Thoracic aorta (tissue), 2 donors: Measurements from ENCODE around the gene FBLN2. TPM values are rescaled to one million over a fixed set of nuclear protein-coding genes. Genes with fewer than 3 reads are reported as not detected.

Experiments used
- ATAC-seq: fragments of 150-250 bp; one replicate; pipeline ENCODE4 v1.8.0; 2017; ENCODE audit warnings: low read depth; ENCODE audit not compliant: insufficient number of reproducible peaks, low FRiP score
- DNase-seq: peaks from one replicate; pipeline ENCODE4 v3.0.0-alpha.2; 2020; ENCODE audit warnings: low spot score
- H3K27ac ChIP-seq, 2 donors: fragments of 200-600 bp; sonication (generic); 1 replicate in 1 of 2; 2 replicates in 1 of 2; pipeline ENCODE4 v1.5.1; 2016; ENCODE audit warnings: mild to moderate bottlenecking in 2 of 2, moderate library complexity in 2 of 2
- H3K27me3 ChIP-seq: fragments of 200-600 bp; sonication (generic); replicated peaks from 2 replicates; pipeline ENCODE4 v1.6.0; 2016; ENCODE audit warnings: mild to moderate bottlenecking; ENCODE audit not compliant: insufficient read depth
- H3K36me3 ChIP-seq: fragments of 200-600 bp; sonication (generic); one replicate; pipeline ENCODE4 v1.5.1; 2016
- H3K4me1 ChIP-seq, 2 donors: fragments of 200-600 bp; sonication (generic); 1 replicate in 1 of 2; 2 replicates in 1 of 2; pipeline versions ENCODE4 v1.5.1 to v1.6.0; 2016; ENCODE audit warnings: low read depth in 2 of 2, mild to moderate bottlenecking in 1 of 2; ENCODE audit not compliant: control insufficient read depth in 1 of 2
- H3K4me3 ChIP-seq: fragments of 200-600 bp; sonication (generic); 2 replicates; pipeline ENCODE4 v1.5.1; 2016; ENCODE audit warnings: mild to moderate bottlenecking
- H3K9me3 ChIP-seq: fragments of 200-600 bp; sonication (generic); 2 replicates; pipeline ENCODE4 v1.5.1; 2016
- CTCF ChIP-seq: fragments of 200-600 bp; sonication (generic); IDR thresholded peaks from one replicate; pipeline ENCODE4 v1.5.1; 2019; ENCODE audit warnings: antibody characterized with exemption
- total RNA-seq, 2 donors: library from RNA; depleted of rRNA; stranded (reverse); fragments of >200 nt; gene quantifications; one replicate each; pipeline versions ENCODE4 v1.1.0 to v1.2.3, GENCODE V29; 2016

Gene FBLN2
- total RNA-seq, 2 donors from 2014 or later = 233 to 328 TPM

GRCh38 chr3:13501958-13502790 is 46.8 kb upstream of the FBLN2 start:
- DNase-seq = no peak
- Histone ChIP-seq H3K4me3 (no peak overlapping the region), H3K27ac (no peak overlapping the region), H3K9me3 (no peaks in the 10 kb centered on the region), H3K36me3 (peaks cover 12% of the 10 kb centered on the region), H3K27me3 (no peaks in the 10 kb centered on the region), H3K4me1 (no peaks in the 10 kb centered on the region)
- TF ChIP-seq CTCF = no peak
- ATAC-seq = no peak

GRCh38 chr3:13502791-13503060 is 46.2 kb upstream of the FBLN2 start:
- TF ChIP-seq CTCF = no peak
- ATAC-seq (no peak), DNase-seq (no peak)
- no peaks in the 10 kb centered on the region for H3K4me1 ChIP-seq
- no peak overlapping the region for H3K4me3 ChIP-seq
- H3K36me3 ChIP-seq = peaks cover 12% of the 10 kb centered on the region
- no peaks in the 10 kb centered on the region for H3K27me3 ChIP-seq
- H3K27ac ChIP-seq = no peak overlapping the region
- no peaks in the 10 kb centered on the region for H3K9me3 ChIP-seq

GRCh38 chr3:13504161-13504831 is 44.6 kb upstream of the FBLN2 start:
- Histone ChIP-seq H3K4me1 (no peaks in the 10 kb centered on the region), H3K4me3 (no peak overlapping the region), H3K9me3 (no peaks in the 10 kb centered on the region), H3K27ac (no peak overlapping the region), H3K36me3 (peaks cover 12% of the 10 kb centered on the region), H3K27me3 (no peaks in the 10 kb centered on the region)
- no peak for TF ChIP-seq CTCF
- ATAC-seq (no peak), DNase-seq (no peak)

- no peaks in the 10 kb centered on the region for H3K9me3 ChIP-seq
- H3K36me3 ChIP-seq = peaks cover 12% of the 10 kb centered on the region
- H3K27ac ChIP-seq = no peak overlapping the region
- ATAC-seq (no peak), DNase-seq (no peak)
- no peak for TF ChIP-seq CTCF
- no peak overlapping the region for H3K4me3 ChIP-seq
- no peaks in the 10 kb centered on the region for H3K27me3 ChIP-seq
- no peaks in the 10 kb centered on the region for H3K4me1 ChIP-seq
These were observed 43.5 kb upstream of the FBLN2 start for GRCh38 chr3:13505147-13506130.

- Histone ChIP-seq H3K36me3 (peaks cover 12% of the 10 kb centered on the region), H3K27me3 (no peaks in the 10 kb centered on the region), H3K4me1 (no peaks in the 10 kb centered on the region), H3K27ac (no peak overlapping the region), H3K9me3 (no peaks in the 10 kb centered on the region), H3K4me3 (no peak overlapping the region)
- DNase-seq (no peak), ATAC-seq (no peak)
- no peak for TF ChIP-seq CTCF
These were observed 42.7 kb upstream of the FBLN2 start for GRCh38 chr3:13506239-13506638.
